GM19397 (cell line): ENCODE results near the gene MSI2.

ENCODE experiments used
- ATAC-seq: cut with Tn5 transposase; IDR thresholded peaks from one replicate; pipeline ENCODE4 v1.9.1; 2021; ENCODE audit warnings: mild to moderate bottlenecking, moderate library complexity; ENCODE audit not compliant: unreplicated experiment

Gene MSI2

DNA sequence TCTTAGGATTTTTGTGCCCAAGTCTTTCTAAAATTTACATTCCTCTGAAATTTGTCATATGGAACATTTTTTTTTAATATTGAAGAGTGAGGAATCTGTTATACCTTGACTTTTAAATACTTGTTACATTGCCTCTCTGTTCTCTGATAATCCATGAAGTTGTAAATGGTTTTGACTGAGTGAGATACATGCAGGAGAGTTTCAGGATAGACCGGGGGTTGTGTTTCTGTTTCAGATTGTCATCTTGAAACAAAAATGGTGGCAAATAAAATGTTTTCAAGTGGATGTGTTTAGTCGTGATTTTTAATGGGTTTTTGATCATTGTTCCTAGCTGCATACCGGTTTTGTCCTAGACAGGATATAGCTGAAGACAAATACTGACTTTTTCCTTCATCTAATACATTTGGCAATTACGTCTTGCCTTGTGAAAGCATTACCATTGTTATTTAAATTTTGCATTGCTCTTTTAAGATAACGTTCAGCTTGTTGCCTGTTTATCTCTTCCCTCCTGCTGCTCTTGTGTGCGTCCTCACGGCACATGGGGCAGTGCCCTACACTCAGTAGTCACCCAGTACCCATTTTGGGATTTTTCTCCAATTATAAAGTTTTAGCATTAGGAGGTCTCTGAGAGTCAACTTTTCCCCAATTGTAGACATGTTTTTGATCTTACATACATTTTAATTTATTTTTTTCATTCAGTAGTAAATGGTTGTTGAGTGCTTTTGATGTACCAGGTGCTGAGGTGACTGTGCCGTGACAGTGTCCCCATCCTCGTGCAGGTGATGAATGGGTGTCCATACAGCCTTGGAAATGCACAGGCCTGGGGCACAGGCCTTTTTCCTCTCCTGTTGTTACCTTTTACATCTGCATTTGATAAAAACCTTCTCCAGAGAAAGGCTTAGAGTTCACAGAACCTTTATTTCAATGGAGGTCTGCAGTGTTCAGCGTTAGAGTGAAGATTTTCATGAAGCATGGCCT is 169.9 kb downstream of the MSI2 start:
- ATAC-seq, result no peak

DNA sequence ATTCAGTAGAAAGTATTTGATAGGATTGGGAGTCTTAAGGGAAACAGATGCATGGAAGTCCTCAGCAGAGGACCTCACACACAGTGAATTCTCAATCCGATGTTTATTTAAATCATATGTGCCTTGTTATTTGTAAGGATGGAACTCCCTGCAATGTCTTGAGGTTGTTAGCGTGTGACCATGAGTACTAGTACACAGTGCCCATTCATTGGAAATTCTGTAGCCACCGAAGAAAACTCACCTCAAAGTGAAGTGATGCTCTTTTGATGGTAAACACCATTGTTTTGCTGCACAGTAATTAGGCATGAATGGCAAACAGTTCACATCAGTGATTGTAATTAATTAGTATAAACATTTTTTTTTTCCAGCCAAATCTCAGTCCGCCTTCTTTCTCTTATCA is 173.6 kb downstream of the MSI2 start:
- ATAC-seq, result no peak

DNA sequence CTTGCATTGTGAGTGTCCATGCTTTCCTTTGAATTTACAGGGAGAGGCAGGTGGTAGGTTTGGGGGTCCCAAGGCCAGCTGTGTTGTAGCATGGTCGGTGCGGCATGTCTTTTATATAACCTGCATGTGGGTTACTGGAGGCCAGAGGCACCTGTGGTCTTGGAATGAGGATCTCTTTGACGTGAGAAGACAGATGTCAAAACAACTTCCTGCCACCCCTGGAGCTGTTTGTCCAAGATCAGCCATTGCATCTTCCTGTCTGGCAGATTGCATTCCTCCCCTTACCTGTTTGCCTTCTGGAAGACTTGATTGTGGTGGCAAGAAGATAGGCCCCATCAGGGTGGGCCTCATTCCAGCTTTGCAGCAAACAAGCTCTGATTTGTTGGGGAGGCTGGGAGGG is 175.1 kb downstream of the MSI2 start:
- ATAC-seq, result no peak

DNA sequence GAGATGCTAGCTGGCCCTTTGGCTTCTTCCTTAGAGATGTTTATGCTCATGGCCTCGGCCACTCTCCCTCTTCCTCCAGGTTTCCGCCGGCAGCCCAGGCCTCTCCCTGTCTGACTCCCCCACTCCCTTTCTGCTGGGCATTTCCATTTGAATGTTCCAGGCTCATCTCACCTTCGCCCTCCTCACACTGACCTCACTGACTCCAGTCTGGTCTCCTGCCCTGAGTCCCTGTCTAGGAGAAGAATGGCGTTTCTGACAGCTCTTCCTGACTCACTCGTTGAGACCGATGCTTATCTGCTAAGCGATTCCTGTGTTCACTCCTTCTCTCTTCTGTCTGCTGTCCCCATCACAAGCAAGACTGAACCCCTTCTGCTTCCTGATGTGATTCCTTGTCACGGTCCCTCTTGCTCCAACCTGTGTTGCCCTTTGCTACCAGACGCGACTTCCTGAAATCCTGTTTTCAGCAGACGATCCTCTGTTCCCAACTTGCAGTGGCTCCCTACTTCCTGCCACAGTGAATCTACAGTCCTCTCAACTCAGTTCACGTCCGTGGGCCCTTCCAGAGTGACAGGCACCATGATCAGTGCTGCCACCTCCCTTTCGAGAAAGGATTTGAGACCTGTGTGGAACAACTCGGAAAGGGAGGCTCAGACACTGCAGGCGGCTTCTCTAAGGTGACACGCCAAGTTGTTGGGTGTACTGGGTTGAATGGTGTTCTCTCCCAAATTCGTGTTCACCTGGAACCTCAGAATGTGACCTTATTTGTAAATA is 176.4 kb downstream of the MSI2 start:
- no peak for ATAC-seq

DNA sequence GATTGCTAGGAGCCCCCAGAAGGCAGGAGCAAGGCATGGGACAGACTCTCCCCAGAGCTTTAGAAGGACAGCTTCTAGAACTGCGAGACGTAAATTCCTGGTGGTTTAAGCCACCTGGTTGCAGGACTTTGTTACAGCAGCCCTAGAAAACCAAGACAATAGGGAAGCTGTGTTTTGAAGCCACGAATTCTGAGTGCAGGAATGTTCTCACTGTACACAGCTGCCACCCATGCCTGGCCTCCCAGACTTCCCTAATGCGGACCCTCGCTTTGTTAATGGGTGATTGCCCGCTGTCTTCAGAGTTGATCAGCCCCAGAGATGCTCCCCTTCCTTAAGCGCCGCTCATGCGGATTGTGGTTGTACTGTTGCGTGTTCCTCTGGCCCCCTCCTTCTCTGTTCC is 177.1 kb downstream of the MSI2 start:
- ATAC-seq, result no peak

DNA sequence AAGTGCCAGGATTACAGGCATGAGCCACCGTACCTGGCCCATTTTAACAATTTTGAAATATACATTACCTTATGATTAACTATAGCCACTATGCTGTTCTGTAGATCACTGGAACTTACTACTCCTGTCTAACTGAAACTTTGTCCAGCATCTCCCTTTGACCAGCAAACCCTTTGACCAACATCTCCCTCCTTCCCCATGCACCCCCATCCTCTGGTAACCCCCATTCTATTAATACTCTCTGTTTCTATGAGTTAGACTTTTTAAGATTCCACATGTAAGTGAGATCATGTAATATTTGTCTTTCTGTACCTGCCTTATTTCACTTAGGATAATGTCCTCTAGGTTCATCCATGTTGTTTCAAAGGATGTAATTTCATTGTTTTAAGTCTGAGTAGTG is 178.0 kb downstream of the MSI2 start:
- ATAC-seq, result no peak

DNA sequence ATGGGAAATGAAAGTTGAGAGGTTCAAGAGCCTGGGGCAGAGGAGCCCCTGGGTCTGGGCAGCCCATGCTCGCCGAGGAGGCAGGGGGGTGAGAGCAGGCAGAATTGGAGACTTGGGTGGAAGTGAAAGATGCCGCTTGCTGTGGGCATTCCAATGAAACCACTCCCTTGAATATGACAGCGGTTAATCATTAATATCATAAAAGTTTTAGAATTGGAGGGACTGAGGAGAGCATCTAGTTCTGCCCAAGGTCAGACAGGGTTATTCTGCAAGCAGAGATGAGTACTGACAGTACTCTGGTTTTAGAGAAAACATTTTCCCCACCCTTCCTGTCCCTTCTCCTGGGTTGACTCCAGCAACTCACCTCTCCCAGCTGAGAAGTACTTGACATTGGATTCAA is 180.2 kb downstream of the MSI2 start:
- no peak for ATAC-seq

DNA sequence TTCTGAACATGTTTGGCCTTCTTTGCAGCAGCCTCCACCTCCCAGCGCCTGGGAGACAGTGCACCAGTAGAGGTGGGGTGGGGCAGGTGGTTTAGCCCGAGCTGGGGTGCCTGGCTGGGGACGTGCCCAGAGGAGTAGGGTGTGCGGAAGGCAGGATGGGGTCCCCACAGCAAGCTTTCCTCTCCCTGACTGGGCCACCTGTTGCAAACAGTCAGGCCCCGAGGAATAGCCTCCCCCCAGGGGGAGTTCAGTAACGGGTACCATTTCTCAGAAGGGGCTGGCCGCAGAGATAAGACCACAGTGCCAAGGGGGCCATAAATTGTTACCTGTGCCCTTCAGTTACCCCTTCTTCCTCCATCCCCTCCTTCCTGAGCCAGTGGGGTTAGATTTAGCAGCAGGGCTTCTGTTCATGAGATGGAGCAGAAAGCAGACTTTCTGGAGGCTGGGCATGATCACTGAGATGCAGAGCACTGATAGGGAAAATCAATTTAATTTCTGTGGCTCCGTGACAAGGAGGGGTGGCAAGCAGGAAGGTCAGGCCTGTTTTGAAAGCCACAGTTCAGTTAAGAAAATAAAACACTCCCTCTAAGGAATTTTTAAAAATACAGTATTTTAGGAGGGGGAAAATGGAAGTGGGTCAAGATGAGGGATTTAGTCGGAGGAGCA is 181.9 kb downstream of the MSI2 start:
- ATAC-seq, result no peak

DNA sequence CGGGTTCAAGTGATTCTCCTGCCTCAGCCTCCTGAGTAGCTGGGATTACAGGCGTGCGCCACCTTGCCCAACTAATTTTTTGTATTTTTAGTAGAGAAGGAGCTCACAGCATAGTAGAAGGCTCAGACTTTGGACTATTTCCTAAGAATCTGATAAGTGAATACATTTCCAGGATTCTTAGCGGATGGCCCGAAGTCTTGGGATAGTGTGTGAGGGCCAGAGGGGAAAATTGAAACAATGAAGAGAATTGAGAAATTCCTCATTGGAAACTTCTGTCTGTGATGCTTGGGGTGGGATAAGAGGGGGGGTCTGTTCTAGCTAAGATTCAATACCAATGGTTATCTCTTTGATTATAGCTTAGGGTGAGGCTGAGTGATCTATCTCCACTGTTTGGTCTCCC is 183.3 kb downstream of the MSI2 start:
- no peak for ATAC-seq

DNA sequence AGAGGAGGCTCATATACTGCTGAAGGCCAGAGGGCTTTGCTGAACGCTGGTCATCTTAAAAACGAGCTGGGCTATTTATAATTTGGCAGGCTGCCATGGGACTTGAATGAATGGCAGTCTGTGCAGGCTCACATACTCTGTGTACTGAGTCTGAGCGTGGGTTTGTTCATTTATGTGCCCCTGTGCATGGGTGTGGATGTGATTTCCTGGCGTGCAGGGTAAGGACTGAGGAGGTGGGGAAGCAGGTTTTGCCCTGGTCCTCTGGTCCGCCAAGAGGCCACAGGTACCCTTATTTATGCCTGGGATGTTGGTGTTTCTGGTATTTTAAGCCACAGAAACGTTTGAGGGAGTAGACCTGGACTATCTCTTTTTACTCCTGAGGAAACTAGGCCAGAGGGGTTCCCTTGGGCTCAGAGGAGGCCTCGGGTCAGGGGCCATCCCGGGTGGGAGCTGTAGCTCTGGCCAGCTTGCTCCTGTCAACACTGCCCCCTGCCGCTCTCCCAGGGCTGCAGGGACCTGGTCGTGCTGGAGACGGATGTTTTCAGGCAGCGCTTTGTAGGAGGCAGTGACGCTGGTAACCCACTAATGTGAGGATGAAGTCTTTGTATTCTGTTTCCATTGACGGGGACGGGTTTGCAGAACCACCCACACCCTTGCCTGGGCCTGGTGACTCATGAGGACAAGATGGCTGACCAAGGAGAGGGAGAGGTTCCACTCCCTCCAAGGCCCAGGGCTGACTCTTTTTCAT is 184.4 kb downstream of the MSI2 start:
- ATAC-seq, result no peak

DNA sequence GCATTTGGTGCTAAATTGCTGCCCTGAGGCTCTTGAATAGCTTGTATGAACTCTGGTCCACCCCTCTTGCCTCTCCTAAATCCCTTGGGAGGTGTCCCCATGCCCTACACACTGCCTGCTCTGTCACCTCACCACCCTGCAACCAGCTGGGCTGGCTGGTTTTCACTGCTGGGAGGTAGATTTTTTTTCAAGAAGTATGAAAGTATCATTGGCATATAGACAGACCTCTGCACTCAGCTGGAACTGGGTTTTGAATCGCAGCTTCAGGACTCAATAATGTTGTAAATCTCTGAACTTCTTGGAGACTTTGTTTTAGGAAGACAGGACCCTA is 184.9 kb downstream of the MSI2 start:
- ATAC-seq, result no peak

DNA sequence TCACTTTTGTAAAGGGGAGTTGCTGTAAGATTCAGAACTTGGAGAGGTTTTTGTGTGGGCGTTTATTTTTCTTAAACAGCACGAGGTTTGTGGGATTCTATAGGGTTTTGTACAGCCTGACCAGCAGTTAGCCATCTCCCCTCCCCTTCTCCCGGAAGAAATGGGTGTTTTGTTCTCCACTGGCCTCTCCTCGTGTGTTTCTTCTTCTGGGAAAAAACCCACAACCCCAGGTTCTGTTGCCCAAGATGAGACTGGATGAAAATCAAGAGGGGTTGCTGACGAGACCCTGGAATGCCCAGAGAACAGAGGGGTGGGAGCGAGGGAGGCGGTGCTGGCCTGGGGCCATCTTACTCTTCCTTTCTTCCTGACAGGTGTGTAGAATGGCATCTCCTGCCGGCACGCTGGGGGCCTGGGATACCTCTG is 186.1 kb downstream of the MSI2 start:
- no peak for ATAC-seq

DNA sequence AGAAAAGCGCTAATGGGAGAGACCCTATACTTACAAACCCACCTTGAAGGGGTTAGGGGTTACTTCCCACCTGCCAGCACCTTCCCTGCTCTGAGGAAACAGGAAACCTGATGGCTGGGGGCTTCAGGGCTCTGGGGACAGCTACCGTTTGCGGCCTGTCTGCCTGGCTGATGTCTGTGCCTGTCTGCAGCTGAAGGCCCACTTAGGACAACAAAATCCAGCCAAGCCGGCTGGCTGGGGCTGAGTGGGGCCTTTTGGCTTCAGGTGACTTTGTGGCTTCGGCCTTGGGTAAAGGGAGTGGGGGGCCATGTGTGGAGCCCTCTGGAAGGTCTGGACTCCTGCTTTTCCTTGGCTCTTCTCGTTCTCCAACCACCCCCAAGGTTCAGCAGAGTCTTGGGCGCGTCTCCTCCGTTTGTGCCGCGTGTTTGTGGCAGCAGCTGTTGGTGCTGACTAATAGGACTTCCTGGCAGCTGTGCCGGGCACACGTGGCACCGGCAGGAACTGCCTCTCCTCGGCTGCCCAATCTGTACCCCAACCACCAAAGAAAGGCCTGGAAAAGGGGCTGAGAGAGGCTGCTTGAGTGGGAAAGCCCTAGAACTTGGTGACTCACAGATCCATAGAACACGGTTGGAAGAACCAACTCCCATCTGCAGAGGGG is 186.7 kb downstream of the MSI2 start:
- ATAC-seq, result peak; percentile 51

DNA sequence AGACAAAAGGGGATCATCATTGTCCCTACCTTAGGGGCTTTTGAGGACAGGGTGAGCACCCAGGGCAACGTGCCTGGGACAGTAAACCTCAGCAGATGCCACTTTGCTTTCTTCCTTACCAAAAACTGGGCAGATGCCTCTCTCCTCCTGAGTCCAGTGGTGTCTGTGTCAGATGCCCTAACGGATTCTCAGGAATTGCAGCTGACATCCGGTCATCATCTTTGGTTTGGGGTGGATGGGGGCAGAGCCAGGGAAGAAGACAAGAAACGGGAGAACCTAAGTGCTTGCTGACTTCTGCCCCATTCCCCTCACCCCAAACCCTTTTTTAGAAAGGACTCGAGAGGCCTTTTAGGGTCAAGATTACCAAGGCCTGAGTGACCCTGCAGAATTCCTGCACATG is 187.5 kb downstream of the MSI2 start:
- no peak for ATAC-seq

DNA sequence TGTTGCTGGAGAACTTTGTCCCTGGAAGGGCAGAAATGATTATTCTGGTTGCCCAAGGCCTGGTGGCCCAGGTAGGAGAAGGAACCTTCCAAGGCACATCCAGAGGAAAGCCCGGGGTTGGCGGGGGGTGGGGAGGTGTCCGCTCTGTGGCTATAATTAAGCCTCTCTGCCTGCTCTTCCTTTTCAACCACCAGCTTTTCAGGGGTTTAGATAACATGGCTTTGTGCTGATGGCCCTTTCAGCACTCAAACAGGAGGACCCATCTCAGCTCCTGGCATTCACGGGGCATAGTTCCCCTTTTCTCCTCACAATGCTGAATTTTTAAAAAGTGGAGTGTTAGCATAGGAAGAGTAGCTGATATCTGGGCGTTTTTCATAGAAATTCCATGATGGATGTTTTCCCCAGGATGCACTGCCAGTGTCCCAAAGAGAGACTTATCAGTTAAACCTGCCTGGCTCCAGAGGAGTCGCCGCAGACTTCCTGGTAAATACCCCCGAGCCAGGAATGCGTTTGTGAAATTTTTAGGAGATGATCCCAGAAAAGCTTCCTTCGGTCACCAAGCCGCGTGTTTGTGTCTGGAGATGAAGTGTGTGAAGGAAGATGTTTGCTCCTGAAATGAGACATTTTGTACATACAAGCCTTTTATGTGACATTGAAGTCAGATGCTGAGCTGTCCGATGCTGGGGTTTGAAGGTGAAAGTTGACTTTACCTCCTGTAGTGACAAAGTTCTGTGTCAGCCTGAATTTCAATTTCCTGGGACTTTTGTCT is 188.5 kb downstream of the MSI2 start:
- ATAC-seq, result no peak

DNA sequence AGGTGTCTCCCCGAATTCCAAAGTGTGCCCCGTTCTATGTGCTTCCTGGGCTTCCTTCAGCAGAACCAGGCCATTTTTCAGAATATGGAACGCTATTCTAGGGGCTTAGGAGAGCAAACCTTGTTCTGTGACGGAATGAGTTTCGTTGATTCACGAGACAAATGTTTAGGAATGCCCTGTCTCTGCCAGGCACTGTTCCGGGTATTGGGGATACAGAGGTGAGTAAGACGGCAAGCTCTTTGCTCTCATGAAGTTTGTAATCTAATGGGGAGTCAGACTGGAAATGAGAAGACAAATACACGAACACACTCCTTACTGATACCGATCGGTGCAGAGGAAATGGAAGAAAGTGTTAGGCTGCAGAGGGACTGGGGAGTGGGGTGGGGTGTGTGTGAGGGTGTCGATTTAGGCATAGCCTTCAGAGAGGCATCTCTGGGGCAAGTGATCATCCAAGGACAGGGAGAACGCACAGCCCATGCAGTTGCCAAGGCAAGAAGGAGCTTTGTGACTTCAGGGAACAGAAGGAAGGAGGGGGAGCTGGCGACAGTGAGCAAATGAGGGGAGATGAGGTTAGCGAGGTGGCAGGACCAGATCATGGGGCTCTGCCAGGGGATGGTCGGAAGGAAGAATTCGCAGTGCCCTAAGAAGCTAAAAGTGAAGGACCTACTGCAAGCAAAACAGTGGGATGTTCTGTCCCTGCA is 189.6 kb downstream of the MSI2 start:
- no peak for ATAC-seq

DNA sequence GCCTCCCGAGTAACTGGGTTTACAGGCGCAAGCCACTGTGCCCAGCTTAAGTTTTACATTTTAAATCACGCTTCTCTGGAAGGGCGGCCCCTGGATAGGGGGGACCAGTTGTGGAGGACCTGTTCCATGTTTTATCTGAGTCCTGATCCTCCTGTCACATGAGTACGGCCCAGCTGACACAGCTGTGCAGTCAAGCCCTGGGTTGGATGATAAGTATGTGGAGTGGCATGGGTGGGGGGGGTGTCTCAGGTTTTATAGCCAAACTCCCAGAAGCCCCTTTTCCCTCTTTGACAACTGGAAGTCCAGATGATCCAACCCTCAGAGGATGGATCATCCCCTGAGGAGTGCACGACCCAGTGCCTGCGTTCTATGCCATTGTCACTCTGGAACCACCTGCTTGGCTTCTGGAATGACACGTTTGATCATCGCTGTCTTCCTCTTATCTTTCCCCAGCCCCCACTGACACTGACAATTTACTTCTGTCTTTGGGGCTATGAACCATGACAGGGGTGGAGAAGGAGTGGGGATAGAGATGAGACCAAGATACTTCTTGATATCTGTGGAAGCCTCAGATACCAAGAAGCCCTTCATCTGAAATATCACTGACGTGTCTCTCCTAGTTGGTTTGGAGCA is 191.2 kb downstream of the MSI2 start:
- no peak for ATAC-seq

DNA sequence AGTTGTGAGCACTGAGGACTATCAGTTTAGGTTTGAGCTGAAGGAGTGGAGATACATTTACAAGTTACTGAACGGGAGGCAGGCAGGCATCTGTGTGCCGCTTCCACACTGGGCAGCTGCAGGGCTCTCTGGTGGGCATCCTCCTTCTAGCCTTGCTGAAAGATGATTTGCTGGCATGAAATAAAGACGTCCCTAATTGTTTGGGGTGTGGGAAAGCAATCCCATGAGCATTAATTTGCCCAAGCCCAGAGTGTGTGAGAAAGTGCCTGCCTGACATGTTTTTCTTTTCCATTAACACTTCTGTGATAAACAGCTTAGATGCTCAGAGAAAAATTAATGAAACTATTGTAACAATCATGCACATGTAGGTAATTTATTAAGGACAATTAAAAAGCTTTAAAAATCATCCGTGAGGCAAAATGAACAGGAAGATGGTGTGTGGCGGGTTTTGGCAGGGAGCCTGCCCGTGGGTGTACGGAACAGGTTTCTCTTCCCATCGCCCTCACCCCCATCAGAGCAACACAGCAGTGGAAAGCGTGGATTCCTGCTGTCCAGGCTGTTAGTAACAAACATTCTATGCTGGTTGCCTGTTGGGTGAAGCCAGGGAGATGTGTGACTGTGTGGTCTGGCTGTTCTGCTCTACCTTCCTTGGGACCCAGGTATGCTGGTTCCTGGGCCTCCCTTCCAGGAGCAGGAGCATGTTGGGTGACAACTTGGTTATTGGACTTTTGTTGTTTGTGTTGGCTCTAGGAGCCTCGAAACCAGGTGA is 191.9 kb downstream of the MSI2 start:
- ATAC-seq, result no peak
